Transverse colon (tissue), 4 donors: ENCODE results near the gene CRADD. TPM values are rescaled to one million over a fixed set of nuclear protein-coding genes. Genes with fewer than 3 reads are reported as not detected.
"Not testable (repeated sequence)": the region's sequence is repeated elsewhere in the genome, so short reads cannot be mapped to it uniquely, and the experiment has no call there.

Experiments
- DNase-seq: peaks from one replicate; pipeline ENCODE4 v3.0.0-alpha.2; 2019
- H3K27ac ChIP-seq, 4 donors: fragments of 200-600 bp; sonication (generic); 2 replicates each; pipeline ENCODE4 v1.5.1; 2016 to 2018; ENCODE audit warnings: inconsistent platforms in 4 of 4
- H3K27me3 ChIP-seq: fragments of 200-600 bp; sonication (generic); 2 replicates; pipeline ENCODE4 v1.5.1; 2017; ENCODE audit warnings: inconsistent platforms
- H3K36me3 ChIP-seq, 4 donors: fragments of 200-600 bp; sonication (generic); 2 replicates each; pipeline ENCODE4 v1.5.1; 2017 to 2019; ENCODE audit warnings: inconsistent platforms in 4 of 4
- H3K4me1 ChIP-seq, 4 donors: fragments of 200-600 bp; sonication (generic); 2 replicates each; pipeline ENCODE4 v1.5.1; 2017 to 2020; ENCODE audit warnings: inconsistent platforms in 4 of 4
- H3K4me3 ChIP-seq, 4 donors: fragments of 200-600 bp; sonication (generic); 1 replicate in 1 of 4; 2 replicates in 3 of 4; pipeline versions ENCODE4 v1.5.1 to v1.6.1; 2017 to 2019; ENCODE audit warnings: inconsistent platforms in 4 of 4
- H3K9me3 ChIP-seq, 2 donors: fragments of 200-600 bp; sonication (generic); 2 replicates each; pipeline ENCODE4 v1.5.1; 2017 to 2019; ENCODE audit warnings: inconsistent platforms in 2 of 2
- CTCF ChIP-seq, 5 experiments: fragments of 200-600 bp in 3 of 5; fragments of 450-650 bp in 2 of 5; sonication (generic) in 3 of 5; IDR thresholded peaks; 1 replicate in 2 of 5; 2 replicates in 3 of 5; pipeline ENCODE4 v1.5.1; 2016 to 2017; ENCODE audit warnings: antibody characterized with exemption in 5 of 5, inconsistent platforms in 3 of 5, mild to moderate bottlenecking in 2 of 5, moderate library complexity in 1 of 5
- EP300 ChIP-seq: sonication (generic); formaldehyde crosslinking; IDR thresholded peaks from one replicate; pipeline ENCODE4 v1.6.1; 2017; ENCODE audit warnings: antibody characterized with exemption, low read depth
- POLR2A ChIP-seq: fragments of 450-650 bp; IDR thresholded peaks from one replicate; pipeline ENCODE4 v1.6.1; 2016; ENCODE audit warnings: antibody characterized with exemption, mild to moderate bottlenecking, moderate library complexity
- POLR2AphosphoS5 ChIP-seq, 3 donors: sonication (generic); formaldehyde crosslinking; IDR thresholded peaks; one replicate each; pipeline ENCODE4 v1.6.1; 2016; ENCODE audit warnings: antibody characterized with exemption in 3 of 3
- WGBS, 2 donors: methylation state at CpG; one replicate each; pipeline ENCODE4 v1.1.5; 2018; ENCODE audit warnings: low coverage in 1 of 2; 5-methylcytosine and 5-hydroxymethylcytosine counted together
- in situ Hi-C, 4 donors: fragments of 200-750 bp; cut with MboI; loops; one replicate each; pipeline versions ENCODE4 v1.15.0 to v1.15.1; 2017; ENCODE audit warnings: low sequenced_read_pairs in 3 of 4, low pct_ligation_motif_present in 1 of 4, low pct_unique_long_range_greater_than_20kb in 1 of 4
- intact Hi-C: fragments of 100-400 bp; cut with DNase I; formaldehyde crosslinking; loops from one replicate; pipeline ENCODE4 v1.15.1; 2023; ENCODE audit warnings: low total_unique reads
- total RNA-seq, 4 donors: library from RNA; depleted of rRNA; stranded (reverse); fragments of >200 nt; gene quantifications; one replicate each; pipeline ENCODE4 v1.1.0, GENCODE V29; 2016

Gene CRADD
- total RNA-seq, 4 donors from 2014 or later: 45.6 to 59.3 (median 56.3) TPM

- intact Hi-C loops (no loop called here), in situ Hi-C loops (loop anchor here in 1 of 4 donors (10.0 kb wide), 1 partner anchor 326 kb away; no protein-coding TSS in a partner anchor)
- Histone ChIP-seq H3K36me3 (no peaks in the 10 kb centered on the region), H3K4me1 (peaks cover 10 to 42% (median 15%) of the 10 kb centered on the region in 4 donors), H3K27me3 (no peaks in the 10 kb centered on the region), H3K4me3 (no peak overlapping the region), H3K9me3 (no peaks in the 10 kb centered on the region), H3K27ac (peak overlapping the region; percentile 66 to 82 (median 76))
- no peak for TF ChIP-seq EP300
- no peak for TF ChIP-seq POLR2AphosphoS5 (IDR thresholded peaks at IDR 0.05)
- TF ChIP-seq POLR2A: no peak
- no peak for TF ChIP-seq CTCF (IDR thresholded peaks at IDR 0.05)
- no peak for DNase-seq
- WGBS, 2 donors: 77 to 95% methylated on average over 3 of the region's 3 CpGs
Observed at GRCh38 chr12:93778766-93779165, 101.6 kb downstream of the CRADD start.

- intact Hi-C loops: loop anchor here (5.0 kb wide), 1 partner anchor 37 kb away; no protein-coding TSS in a partner anchor
- in situ Hi-C loops: no loop called here
- 61 to 65% methylated on average over 8 of the region's 8 CpGs for WGBS, 2 donors
- H3K4me3 ChIP-seq: no peak overlapping the region
- H3K4me1 ChIP-seq: peaks cover 10 to 53% (median 27%) of the 10 kb centered on the region in 4 donors
- peak overlapping the region; percentile 66 to 82 (median 76) for H3K27ac ChIP-seq
- no peak for DNase-seq
- no peaks in the 10 kb centered on the region for H3K36me3 ChIP-seq
- H3K9me3 ChIP-seq: no peaks in the 10 kb centered on the region
- TF ChIP-seq POLR2A: no peak
- TF ChIP-seq CTCF (IDR thresholded peaks at IDR 0.05): no peak
- peak in 2 of 3 donors; percentile 66 to 80 for TF ChIP-seq POLR2AphosphoS5 (IDR thresholded peaks at IDR 0.05)
- peak; percentile 37 for TF ChIP-seq EP300
- H3K27me3 ChIP-seq: no peaks in the 10 kb centered on the region
Observed at GRCh38 chr12:93780101-93780641, 103.0 kb downstream of the CRADD start.

GRCh38 chr12:93780886-93781285 lies 103.7 kb downstream of the CRADD start:
- in situ Hi-C loops: not testable (repeated sequence)
- H3K4me1 ChIP-seq: peaks cover 10 to 58% (median 30%) of the 10 kb centered on the region in 4 donors

GRCh38 chr12:93781961-93782360 lies 104.8 kb downstream of the CRADD start:
- H3K36me3 ChIP-seq, in situ Hi-C loops, H3K9me3 ChIP-seq, DNase-seq, H3K4me3 ChIP-seq, H3K27me3 ChIP-seq: not testable (repeated sequence)
- intact Hi-C loops: loop anchor here (5.0 kb wide), 1 partner anchor 35 kb away; no protein-coding TSS in a partner anchor
- Histone ChIP-seq H3K4me1 (peaks cover 14 to 56% (median 31%) of the 10 kb centered on the region in 4 donors), H3K27ac (peak overlapping the region in 1 of 4 donors; percentile 34)
- 81% methylated on average over 2 of the region's 4 CpGs; no CpG with 5 or more reads in 1 of the 2 donors for WGBS, 2 donors

More at GRCh38 chr12:93780886-93781285, 103.7 kb downstream of the CRADD start:
- H3K9me3 ChIP-seq, H3K36me3 ChIP-seq, DNase-seq, H3K27me3 ChIP-seq, H3K4me3 ChIP-seq: not testable (repeated sequence)
- 83 to 94% methylated on average over 3 to 4 of the region's 4 CpGs for WGBS, 2 donors
- peak overlapping the region in 3 of 4 donors; percentile 66 to 82 (median 77) for H3K27ac ChIP-seq
- intact Hi-C loops: loop anchor here (5.0 kb wide), 1 partner anchor 36 kb away; no protein-coding TSS in a partner anchor

GRCh38 chr12:93782853-93783252 lies 105.7 kb downstream of the CRADD start:
- H3K9me3 ChIP-seq: no peaks in the 10 kb centered on the region
- no peak overlapping the region for H3K4me3 ChIP-seq
- WGBS, 2 donors: 80 to 89% methylated on average over 1 of the region's 1 CpG
- H3K36me3 ChIP-seq: no peaks in the 10 kb centered on the region
- in situ Hi-C loops: no loop called here
- no peak for TF ChIP-seq POLR2AphosphoS5 (IDR thresholded peaks at IDR 0.05)
- no peak for TF ChIP-seq EP300
- no peak for TF ChIP-seq POLR2A
- TF ChIP-seq CTCF (IDR thresholded peaks at IDR 0.05): no peak
- H3K27ac ChIP-seq: peak overlapping the region in 3 of 4 donors; percentile 34 to 85 (median 72)
- intact Hi-C loops: loop anchor here (5.0 kb wide), 1 partner anchor 34 kb away; no protein-coding TSS in a partner anchor
- no peak for DNase-seq
- peaks cover 12 to 47% (median 27%) of the 10 kb centered on the region in 4 donors for H3K4me1 ChIP-seq
- H3K27me3 ChIP-seq: no peaks in the 10 kb centered on the region
